Mammary microvascular endothelial cell (primary cell): ENCODE results near the gene CIZ1. TPM values are rescaled to one million over a fixed set of nuclear protein-coding genes. Genes with fewer than 3 reads are reported as not detected.

Source experiments
- total RNA-seq: library from RNA; depleted of rRNA; stranded (reverse); fragments of >200 nt; gene quantifications from 2 replicates; pipeline ENCODE4 v1.2.3, GENCODE V29; 2015

The CIZ1 gene, protein sequence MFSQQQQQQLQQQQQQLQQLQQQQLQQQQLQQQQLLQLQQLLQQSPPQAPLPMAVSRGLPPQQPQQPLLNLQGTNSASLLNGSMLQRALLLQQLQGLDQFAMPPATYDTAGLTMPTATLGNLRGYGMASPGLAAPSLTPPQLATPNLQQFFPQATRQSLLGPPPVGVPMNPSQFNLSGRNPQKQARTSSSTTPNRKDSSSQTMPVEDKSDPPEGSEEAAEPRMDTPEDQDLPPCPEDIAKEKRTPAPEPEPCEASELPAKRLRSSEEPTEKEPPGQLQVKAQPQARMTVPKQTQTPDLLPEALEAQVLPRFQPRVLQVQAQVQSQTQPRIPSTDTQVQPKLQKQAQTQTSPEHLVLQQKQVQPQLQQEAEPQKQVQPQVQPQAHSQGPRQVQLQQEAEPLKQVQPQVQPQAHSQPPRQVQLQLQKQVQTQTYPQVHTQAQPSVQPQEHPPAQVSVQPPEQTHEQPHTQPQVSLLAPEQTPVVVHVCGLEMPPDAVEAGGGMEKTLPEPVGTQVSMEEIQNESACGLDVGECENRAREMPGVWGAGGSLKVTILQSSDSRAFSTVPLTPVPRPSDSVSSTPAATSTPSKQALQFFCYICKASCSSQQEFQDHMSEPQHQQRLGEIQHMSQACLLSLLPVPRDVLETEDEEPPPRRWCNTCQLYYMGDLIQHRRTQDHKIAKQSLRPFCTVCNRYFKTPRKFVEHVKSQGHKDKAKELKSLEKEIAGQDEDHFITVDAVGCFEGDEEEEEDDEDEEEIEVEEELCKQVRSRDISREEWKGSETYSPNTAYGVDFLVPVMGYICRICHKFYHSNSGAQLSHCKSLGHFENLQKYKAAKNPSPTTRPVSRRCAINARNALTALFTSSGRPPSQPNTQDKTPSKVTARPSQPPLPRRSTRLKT
- 46.6 and 60.8 TPM in 2 replicates for total RNA-seq

DNA sequence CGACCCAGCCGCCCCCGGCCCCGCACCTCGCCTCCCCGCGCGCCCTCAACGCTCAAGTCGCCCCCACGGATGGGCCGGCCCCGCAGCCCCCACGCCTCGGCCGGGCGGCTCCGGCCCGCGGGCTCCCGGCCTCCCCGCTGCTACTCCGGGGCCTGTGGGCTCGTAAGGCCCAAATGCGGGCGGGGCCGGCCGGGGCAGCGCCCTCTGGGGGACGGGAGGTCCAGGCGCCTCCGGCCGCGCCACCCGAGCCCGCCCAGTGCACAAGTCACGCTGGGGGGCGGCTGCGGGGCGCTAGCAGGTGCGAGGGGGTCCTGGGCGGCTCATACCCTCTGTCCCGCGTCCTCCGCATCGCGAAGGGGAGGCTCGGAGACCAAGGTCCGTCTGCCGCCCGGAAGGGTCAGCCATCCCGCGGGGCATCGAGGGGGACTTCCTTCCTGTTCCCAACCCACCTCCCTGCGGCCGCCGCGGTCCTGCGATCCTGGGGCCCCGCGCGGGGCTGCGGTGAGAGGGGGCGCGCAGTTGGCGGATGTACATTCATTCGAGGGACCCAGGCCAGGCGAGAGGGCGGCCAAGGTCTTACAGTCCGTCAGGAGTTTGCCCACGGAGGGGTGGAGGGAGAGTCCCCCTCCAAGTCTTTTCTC, at the start of gene CIZ1:
Gene CIZ1 (minus strand): TSS at position 167 of the 641 bp plus-strand sequence. CDS start 715 bp downstream, outside the sequence.

DNA sequence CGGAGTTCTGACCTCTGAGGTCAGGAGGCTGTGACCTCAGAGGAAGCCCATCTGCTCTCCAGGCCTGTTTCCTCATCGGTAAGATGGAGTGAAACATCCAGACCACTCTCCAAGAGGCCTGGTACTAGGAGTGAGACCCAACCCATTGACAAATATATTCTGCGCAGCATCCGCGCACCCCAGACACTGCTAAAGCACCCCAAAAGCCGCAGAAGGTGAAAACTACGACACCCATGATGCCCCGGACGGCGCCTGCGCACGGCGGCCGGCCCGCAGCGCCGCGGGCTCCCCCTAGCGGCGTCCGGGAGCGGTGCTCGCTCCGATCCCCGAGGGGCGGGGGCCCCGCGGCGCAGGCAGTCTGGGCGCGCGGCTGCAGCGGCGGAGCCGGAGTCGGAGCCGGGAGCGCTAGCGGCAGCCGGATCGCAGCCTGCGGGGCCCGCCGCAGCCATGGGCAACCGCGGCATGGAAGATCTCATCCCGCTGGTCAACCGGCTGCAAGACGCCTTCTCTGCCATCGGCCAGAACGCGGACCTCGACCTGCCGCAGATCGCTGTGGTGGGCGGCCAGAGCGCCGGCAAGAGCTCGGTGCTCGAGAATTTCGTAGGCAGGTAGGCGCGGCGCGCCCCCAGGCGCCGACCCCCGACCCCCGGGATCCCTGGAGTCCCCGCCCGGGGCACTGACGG, 11.8 kb upstream of the CIZ1 start, which contains the start of gene DNM1:
Gene DNM1 (plus strand): TSS at position 356 of the 683 bp plus-strand sequence. CDS start 92 bp downstream, at position 448.

DNA sequence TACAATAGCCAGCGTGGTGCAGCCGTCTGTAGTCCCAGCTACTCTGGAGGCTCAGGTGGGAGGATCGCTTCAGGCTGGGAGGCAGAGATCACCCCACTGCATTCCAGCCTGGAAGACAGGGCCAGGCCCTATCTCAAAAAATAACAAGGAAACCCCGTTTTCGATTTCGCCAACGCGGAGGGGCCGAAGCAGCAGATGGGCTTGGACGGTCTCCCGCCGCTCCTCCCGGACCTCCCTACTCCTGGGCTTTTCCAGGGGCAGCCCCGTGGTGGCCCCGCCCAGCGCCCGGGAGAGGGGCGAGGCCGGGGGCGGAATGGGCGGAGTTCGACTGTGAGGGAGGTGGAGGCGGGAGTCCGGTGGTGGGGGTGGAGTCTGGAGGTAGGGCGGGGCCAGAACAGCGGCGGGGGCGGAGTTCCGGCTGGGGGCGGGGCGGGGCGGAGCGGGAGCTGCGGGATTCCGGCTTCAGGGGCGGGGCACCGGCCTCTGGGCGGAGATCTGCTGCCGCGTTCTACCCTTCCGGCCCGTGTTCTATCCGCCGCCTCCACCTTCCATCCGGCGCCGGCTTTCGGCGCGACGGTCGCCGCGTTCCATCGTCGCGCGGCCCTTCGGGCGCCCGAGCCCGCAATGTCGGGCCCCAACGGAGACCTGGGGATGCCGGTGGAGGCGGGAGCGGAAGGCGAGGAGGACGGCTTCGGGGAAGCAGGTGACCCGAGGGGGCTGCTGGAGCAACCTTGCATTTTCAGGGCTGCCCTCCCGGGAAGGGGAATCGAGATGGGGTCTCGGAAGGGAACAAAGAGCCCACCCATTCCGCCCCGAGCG, 31.4 kb downstream of the CIZ1 start, which contains the start of gene BBLN:
Gene BBLN (plus strand): TSS at position 482 of the 819 bp plus-strand sequence. CDS start 143 bp downstream, at position 625.

DNA sequence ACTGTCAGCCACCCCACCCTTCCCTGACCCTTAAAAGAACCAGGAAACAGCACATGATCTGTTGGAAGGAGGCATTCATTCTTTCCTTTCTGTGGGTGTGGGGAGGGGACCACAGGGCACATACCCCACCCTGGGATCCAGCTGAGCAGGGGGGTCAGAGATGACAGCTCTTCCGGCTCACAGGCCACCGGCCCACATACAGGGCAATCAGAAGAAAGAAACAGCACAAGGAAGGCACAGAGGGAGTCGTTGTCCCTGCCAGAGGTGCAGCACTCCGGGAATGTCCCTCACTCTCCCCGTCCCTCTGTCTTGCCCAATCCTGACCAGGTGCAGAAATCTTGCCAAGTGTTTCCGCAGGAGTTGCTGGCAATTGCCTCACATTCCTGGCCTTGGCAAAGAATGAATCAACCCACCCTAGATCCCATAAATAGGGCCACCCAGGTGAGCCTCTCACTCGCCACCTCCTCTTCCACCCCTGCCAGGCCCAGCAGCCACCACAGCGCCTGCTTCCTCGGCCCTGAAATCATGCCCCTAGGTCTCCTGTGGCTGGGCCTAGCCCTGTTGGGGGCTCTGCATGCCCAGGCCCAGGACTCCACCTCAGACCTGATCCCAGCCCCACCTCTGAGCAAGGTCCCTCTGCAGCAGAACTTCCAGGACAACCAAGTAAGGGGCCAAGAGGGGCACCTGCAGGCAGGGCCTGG, 42.2 kb downstream of the CIZ1 start, which contains the start of gene LCN2:
Gene LCN2 (plus strand): TSS at position 453 of the 701 bp plus-strand sequence. CDS start 73 bp downstream, at position 526.

DNA sequence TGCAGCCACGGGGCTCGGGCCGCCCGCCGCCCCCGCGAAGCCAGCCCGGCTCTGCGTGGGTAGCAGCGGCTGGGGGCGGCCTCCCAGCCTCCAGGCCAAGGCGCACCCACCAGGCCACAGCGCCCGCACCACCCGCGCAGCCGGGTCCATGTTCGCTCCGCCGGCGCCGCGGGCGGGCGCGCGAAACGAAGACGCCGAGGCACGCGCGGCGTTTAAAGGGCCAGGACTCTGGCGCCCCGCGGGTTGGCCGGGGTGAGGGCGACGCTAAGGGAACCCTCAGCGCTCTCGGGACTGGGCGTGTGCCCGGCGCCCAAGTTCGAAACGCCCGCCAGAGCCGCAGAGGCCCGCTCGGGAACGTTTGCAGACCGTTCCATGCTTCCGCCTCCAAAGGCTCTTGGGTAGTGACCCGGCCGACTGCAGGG, 63.8 kb downstream of the CIZ1 start, which contains the start of gene PTGES2:
Gene PTGES2 (minus strand): TSS at position 162 of the 422 bp plus-strand sequence. CDS start 12 bp downstream, at position 150.

Other genes starting within 250 kb of the CIZ1 start
- gene EEIG1, start 210.6 kb downstream of the CIZ1 start, total RNA-seq = 3.1 and 19.4 TPM in 2 replicates
- gene NAIF1, start 124.3 kb downstream of the CIZ1 start, total RNA-seq = 7.6 and 9.0 TPM in 2 replicates
- 24.5 and 26.8 TPM in 2 replicates for gene SLC25A25, start 123.3 kb downstream of the CIZ1 start, total RNA-seq
- 61.8 and 68.0 TPM in 2 replicates for gene PTGES2, start 63.8 kb downstream of the CIZ1 start, total RNA-seq
- gene LCN2, start 42.1 kb downstream of the CIZ1 start, total RNA-seq = not detected in 2 replicates
- gene BBLN, start 31.3 kb downstream of the CIZ1 start, total RNA-seq = 136 and 182 TPM in 2 replicates
- not detected in 2 replicates for gene DNM1, start 11.8 kb upstream of the CIZ1 start, total RNA-seq
- 52.0 and 60.3 TPM in 2 replicates for gene GOLGA2, start 84.4 kb upstream of the CIZ1 start, total RNA-seq
- gene SWI5, start 84.7 kb upstream of the CIZ1 start, total RNA-seq = 35.2 and 42.5 TPM in 2 replicates
- gene TRUB2, start 130.9 kb upstream of the CIZ1 start, total RNA-seq = 17.9 and 20.7 TPM in 2 replicates
- gene COQ4, start 131.3 kb upstream of the CIZ1 start, total RNA-seq = 43.8 and 61.7 TPM in 2 replicates
- gene SLC27A4, start 149.0 kb upstream of the CIZ1 start, total RNA-seq = 45.0 and 56.6 TPM in 2 replicates
- 52.2 and 57.4 TPM in 2 replicates for gene URM1, start 179.8 kb upstream of the CIZ1 start, total RNA-seq
- gene CERCAM, start 229.3 kb upstream of the CIZ1 start, total RNA-seq = 19.5 and 19.7 TPM in 2 replicates